Left renal pelvis (tissue), 4 donors: ENCODE results near the gene CNTNAP2. TPM values are rescaled to one million over a fixed set of nuclear protein-coding genes. Genes with fewer than 3 reads are reported as not detected.
"Not testable (repeated sequence)": the region's sequence is repeated elsewhere in the genome, so short reads cannot be mapped to it uniquely, and the experiment has no call there.

Experiments
- DNase-seq, 4 donors: peaks; one replicate each; pipeline ENCODE4 v3.0.0-alpha.2; 2013; ENCODE audit warnings: low read depth in 4 of 4, low spot score in 3 of 4
- polyA plus RNA-seq, 4 donors: library from polyadenylated mRNA; unstranded; fragments of 120-200 nt; gene quantifications; one replicate each; pipeline ENCODE4 v1.2.1, GENCODE V29; 2013; ENCODE audit not compliant: insufficient read length in 4 of 4

Gene CNTNAP2
- polyA plus RNA-seq, 4 donors, result 23.5 to 71.0 (median 29.4) TPM

DNA sequence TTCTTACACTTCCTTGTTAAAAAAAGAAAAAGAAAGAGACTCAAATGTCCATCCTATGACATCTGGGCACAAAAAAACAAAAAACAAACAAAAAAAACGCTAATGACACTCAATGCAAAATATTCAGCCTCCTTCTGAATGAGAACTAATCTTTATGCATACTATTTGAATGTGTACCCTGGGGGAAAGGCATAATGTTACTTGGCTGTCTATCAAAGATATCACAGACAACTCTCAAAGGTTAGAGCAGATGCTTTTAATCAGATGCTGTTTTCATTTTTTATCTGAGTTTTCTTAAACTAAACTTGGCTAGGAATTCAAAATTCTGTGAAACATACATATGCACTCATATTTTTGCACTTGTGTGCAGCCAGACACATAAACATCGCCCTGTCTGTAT is 745.8 kb downstream of the CNTNAP2 start:
- DNase-seq, result no peak

DNA sequence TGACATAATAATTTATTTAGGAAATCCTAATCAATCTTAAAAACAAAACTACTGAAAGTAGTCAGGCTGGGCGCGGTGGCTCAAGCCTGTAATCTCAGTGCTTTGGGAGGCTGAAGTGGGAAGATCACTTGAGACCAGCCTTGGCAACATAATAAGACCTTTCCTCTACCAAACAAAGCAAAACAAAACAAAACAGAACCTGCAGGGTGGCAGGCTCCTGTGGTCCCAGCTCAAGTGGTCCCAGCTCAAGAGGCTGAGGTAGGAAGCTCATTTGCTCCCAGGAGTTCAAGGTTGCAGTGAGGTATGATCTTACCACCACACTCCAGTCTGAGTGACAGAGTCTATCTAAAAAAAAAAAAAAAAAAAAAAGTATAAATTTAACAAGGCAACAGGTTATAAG is 748.0 kb downstream of the CNTNAP2 start:
- no peak for DNase-seq

DNA sequence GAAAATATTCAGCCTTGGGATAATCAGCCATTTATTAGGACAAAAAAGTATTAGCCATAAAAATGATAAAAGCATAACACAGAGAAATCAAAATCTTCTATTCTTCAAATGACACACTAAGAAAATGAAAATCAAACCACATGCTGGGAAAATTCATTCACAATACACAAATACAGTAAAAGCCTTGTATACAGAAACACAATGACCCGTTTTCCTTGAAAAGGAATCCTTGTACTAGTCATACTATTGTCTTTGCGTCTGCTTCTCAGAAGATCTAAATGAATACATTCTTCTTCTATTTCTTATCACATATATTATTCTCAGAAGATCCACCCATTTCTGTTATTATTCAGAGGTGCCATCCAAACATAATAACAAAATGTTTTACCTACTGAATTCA is 749.1 kb downstream of the CNTNAP2 start:
- no peak for DNase-seq

DNA sequence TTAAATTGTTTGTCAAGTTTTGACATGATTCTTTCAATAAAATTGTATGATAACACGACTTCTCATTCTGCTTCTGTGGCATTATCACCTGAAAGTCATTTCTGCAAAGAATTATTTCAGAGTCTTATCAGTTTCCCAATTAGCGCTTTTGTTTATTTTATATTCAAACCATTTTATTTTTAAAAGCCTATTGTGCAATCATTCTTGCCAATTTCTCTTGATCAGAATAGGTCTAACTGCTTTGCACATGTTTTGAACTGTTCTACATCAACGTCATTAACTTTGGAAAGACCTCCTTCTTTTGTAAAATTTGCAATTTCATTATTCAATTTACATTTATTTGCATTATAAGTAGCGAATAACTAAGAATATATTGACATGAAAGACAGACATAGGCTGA is 758.1 kb downstream of the CNTNAP2 start:
- DNase-seq, result no peak

DNA sequence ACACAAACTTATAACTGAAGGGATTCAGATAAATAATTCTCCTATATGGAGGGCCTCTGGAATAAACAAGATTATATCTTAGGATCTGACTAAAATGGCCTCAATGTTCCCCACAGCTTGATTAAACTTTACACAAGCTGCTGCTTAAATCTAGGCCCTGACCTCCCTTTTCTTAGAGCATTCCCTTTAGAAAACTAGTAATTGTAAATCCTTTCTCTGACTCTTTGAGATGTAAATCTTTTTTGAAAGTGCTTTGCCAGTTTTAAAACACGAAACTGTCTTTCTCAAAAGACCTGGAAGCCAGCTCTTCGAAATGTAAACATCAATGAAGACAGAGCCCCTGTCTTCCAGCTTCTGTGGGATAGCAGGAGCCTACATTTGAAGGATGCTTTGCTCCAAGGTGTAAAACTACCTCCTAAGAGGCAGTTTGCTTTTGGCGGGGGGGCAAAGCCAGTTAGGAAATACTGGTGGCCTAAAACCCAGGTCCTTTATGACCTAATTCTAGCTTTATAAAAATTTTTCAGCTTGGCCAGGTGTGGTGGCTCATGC is 758.7 kb downstream of the CNTNAP2 start:
- DNase-seq, result no peak

DNA sequence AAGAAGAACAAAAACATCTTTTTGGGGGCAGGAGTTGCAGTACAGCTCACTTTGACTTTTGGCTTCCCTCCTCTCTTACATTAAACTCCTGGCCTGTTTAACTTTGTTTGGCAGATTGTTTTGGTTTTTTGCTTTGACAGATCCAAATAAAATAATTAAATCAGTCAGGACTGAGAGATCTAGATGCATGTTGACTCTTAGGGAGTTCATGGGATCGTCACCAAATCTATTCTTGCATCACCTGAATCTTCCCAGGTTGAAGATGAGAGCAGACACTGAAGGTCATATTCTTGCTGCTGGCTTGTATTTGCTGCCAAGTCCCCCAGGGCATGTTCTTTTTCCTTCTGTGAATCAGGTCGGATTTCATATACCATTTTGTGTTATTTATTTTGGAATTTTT is 759.4 kb downstream of the CNTNAP2 start:
- no peak for DNase-seq

DNA sequence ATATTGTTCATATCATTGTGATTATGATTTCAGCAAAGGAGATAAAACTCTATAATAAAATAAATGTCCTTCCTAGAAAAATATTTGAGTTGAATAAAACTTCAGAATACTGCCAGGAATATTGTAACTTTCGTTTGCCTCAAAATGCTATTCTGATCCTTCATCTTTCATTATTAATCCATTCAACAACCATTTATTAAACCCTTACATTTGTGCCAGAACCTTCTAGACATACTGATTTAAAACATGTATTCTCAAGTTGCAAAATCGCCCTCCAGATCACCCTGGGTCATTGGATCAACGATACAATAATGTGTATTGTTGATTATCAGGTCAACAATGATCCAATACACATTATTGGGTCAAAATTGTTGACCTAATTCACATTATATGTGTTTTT is 759.8 kb downstream of the CNTNAP2 start:
- no peak for DNase-seq

DNA sequence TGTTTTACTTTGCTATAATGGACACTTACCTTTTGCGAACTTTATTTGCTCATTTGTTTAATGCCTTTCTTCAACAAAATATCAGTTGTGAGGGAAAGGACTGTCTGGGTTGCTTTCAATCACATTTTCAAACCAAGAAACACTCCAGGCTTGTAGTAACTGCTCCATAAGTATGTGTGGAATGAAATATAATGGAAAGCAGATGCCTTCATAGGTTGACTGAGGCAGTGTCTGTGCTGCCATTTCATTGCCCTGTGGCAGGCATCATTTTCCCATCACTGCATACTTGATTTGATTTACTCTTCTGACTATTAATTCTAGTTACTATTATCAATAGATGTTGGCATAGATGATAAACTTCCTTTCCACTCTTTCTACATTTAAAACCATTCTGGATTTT is 762.3 kb downstream of the CNTNAP2 start:
- DNase-seq, result no peak

DNA sequence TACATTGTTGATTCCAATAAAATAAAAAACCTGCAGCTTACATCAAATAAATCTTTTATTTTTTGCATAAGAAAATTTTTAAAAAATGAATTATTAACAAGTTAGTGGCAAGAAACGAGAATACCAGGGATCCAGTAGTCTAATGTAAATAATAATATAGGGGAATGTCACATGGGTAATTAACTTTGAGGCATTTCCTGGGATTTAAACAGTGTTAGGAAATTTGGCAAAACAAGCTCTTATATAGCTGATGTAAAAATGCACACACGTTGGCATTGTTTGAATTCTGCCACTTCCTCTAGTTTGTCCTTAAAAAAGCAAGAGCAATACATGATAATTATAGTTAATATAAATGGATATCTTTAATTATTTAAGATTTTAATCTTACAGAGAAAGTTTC is 768.6 kb downstream of the CNTNAP2 start:
- DNase-seq, result no peak

DNA sequence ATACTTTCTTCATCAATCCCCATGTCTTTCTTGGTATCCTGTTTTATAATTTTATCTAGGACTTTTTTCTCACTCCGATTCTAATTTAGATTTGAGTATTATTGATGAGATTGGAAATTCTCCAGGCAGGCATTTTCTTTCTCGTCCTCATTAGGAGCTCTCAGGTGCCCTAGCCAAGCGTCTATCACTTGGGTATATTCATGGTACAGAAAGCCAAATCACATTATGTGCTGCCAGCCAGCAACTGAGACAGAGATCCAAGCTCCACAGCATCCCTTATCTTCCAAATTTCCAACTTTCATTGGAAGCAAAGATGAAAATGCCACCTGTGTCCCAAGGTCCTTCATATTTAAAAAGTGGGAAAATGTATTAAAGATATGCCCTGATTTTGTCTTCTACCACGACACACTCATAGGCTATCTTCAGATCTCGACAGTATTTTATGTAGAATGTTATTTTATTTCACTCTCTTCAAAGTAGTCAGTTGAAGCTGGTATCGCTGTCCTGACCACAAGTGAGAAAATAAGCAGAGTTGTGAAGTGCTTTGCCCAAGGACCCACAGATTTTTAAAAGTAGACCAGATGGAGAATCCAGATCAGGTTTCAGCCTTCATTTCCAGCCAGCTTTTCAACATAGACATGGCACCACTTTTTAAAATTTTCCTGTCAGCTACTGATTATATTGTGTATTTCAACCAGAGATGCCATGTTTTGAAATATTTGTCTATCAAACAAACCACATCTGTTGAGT is 773.4 kb downstream of the CNTNAP2 start:
- no peak for DNase-seq

DNA sequence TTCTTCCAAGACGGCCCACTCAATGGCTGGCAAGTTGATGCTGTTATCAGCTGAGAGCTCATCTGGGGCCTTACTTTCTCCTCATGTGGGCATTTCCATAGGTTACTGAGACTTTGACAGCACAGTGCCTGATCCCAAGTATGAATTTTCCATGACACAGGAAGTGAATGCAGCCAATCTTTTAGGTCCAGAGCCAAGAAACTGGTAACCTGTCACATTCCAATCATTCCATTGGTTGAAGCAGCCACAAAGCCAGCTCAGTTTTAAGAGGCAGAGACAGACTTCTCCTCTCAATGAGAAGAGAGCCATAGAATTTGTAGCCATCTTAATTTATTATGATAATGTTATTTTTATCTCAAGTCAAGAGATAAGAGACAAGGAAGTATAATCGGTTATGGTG is 775.5 kb downstream of the CNTNAP2 start:
- no peak for DNase-seq

DNA sequence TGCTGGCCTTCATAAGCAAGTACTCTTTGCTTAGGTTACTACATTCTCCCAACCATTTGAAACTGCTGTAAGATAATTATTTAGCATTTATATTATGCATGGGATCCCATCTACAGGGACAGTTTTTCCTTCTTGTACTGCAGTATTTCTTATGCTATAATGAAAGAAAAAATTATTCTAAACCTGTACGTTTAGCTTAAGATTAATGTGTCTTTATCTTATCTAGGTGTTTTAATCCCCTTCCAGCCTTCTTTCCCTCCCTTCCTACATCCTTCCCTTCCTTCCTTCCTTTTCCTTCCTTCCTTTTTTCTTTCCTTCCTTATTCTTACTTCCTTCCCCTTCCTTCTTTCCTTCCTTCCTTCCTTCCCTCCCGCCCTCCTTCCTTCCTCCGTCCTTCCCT is 778.3 kb downstream of the CNTNAP2 start:
- no peak for DNase-seq

DNA sequence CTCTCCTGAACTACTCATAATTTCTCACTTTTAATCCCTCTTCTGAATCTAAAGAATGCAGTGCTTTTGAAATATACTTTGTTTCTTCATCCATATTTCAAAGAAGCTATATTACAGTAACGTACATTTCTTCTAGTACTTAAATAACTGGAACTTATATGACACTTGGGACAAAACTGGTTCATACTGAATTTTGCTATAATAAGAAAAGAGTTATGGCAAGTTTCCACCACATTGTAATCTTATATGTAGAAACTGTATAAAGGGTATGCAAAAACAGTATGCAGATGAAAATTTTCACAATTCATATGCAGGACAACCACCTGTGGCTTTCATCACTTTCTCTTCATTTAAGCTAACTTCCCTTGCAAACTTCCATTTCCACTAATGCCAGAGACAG is 785.7 kb downstream of the CNTNAP2 start:
- DNase-seq, result no peak

DNA sequence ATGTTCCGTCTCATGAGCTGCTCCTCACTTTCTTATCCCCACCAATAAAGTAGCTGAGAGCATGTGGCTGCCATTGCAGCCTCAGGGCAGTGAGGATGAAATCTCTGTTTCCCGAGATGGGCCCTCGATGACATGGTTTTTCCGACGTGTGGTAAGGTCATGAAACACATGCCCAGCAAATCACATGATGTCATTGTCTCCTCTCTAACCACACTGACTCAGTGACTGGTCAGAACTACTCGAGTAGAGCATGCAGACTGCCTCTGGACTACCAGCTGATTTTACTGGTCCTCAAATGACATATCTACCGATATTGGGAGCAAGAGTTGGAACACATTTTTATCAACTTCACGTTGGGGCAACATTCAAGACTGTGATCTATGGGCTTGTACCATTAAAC is 786.1 kb downstream of the CNTNAP2 start:
- no peak for DNase-seq

DNA sequence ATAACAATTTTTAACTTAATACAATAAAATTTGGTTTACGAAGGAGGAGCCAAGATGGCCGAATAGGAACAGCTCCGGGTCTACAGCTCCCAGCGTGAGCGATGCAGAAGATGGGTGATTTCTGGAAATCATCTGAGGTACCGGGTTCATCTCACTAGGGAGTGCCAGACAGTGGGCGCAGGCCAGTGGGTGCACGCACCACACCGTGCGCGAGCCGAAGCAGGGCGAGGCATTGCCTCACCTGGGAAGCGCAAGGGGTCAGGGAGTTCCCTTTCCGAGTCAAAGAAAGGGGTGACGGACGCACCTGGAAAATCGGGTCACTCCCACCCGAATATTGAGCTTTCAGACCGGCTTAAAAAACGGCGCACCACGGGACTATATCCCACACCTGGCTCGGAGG is 789.1 kb downstream of the CNTNAP2 start:
- DNase-seq, result not testable (repeated sequence)

DNA sequence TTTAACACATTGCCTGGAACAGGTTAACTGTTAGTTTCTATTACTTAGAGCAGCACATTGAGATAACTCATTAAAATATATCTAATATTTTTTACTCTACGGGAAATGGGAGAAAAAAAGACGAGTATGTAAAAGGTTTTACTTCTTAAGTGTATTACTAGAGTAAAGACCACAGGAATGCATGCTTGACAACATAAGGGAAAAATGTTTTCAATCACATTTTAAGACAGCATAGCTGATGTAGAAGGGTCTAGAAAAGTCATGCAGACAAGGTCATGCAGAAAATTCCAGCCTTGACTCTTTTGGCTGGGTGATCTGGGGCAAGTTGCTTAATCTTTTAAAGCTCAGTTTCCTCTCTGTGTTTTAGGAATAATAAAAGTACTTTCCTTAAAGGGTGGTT is 806.2 kb downstream of the CNTNAP2 start:
- no peak for DNase-seq

DNA sequence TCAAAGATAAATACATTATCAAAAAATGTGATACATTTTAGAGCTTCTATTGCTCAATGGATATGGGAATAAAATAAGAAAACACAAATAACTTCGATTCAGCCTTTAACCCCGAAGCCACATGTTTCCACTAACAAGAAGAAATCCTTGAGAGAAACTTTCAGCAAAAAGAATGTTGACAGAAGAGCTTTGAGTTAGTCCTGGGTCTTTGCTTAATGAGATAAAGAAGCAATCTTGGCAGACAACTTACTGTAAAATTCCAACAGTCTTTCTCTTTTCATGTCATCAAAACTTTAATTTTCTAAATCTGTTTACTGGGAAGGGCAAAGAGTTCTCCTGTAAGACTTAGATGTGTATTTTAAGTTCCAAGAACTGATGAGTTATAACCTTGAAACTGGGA is 810.2 kb downstream of the CNTNAP2 start:
- peak in 1 of 4 donors; percentile 1 for DNase-seq

DNA sequence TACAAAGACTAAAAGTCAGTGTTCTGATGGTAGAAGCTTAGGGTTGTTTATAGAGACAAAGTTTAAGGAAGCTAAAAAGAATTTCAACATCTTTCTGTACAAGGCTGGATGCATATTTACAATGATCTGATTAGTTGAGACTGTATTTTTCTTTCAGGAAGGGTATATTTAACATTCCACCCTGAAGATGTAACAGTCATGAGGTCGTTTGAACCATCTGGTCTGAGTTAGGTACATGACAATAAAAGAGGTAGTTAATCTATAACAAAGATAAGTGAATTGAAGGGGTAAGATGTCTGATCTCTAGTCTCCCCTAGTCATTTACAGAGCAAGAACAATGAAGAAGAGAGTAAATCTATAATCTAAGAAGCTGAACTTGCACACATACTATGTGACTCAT is 821.2 kb downstream of the CNTNAP2 start:
- no peak for DNase-seq

DNA sequence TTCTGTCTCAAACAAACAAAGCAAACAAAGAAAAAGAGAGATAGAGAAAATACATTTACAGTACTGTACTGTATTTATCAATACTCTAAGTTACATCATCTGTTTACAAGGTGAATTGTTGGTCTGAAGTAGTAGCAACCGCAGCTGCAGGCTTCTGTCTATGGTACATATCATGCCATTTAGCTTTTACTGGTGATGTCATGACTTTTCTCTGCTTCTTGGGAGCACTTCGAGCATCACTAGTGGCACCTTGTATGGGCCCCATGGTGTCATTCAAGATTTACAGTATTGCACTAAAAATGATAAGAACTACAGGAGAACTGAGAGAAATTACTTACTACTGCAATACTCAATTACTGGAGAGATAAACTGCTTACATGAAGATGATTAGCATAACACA is 826.9 kb downstream of the CNTNAP2 start:
- no peak for DNase-seq

DNA sequence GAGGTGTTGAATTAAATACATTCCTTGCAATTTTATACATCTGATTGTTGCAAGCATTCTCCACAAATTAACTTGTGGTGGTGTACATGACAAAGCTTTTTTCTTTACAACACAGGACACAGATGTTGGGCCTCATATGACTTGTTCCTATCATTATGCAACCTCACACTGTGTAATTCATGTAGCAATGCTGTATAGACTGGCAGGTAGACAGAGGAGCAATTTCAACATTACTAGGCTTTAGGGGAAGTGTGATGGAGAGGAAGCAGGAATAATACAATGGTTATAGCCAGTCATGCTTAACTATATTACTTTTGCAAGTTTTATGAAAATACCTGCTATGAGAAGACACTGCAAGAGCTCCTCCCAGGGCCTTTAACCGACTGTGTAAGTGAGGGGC is 832.1 kb downstream of the CNTNAP2 start:
- no peak for DNase-seq

DNA sequence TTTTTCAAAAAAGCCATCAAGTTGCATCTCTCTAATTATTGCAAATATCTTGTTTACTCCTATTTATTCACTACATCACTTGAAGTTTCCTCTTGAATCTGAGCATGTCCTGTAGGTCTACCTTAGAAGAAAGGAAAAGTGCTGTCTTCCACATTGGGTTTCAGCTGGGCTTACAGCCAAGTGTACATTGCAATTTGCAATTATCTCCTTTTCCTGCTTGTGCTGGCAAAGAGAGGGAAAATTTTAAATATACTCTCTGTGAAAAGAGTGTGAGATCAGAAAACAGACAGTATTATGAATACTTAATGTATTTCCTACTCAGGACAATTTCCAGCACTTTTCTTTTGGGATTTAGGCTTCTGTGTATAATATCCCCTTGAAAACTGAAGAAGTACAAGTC is 839.7 kb downstream of the CNTNAP2 start:
- DNase-seq, result no peak

DNA sequence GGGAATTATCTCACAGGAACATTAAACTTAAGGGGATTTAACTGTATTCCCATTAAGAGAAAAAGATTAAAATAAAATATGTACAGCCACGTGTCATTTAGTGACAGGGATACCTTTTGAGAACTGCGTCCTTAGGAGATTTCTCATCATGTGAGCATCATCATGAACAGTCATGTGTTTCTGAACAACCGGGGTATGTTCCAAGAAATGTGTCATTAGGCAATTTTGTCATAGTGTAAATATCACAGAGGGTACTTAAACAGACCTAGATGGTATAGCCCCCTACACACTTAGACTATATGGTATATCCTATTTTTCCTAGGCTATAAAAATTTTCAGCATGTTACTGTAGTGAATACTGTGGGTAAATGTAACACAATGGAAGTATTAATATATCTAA is 840.3 kb downstream of the CNTNAP2 start:
- no peak for DNase-seq
